Parathyroid adenoma (tissue), 2 donors: Measurements from ENCODE around the gene KLF6.

ENCODE experiments used
- H2AFZ ChIP-seq: fragments of 300-600 bp; sonication (generic); one replicate; pipeline ENCODE4 v1.7.0; 2017; ENCODE audit warnings: antibody characterized with exemption, mild to moderate bottlenecking
- H3K27ac ChIP-seq: fragments of 300-600 bp; sonication (generic); one replicate; pipeline ENCODE4 v1.7.0; 2017
- H3K27me3 ChIP-seq: fragments of 300-600 bp; sonication (generic); one replicate; pipeline ENCODE4 v1.7.0; 2017; ENCODE audit warnings: low read length; ENCODE audit not compliant: control insufficient read depth, insufficient read depth
- H3K36me3 ChIP-seq: fragments of 300-600 bp; sonication (generic); one replicate; pipeline ENCODE4 v1.7.0; 2017; ENCODE audit warnings: low read length; ENCODE audit not compliant: control insufficient read depth, insufficient read depth
- H3K4me1 ChIP-seq: fragments of 300-600 bp; sonication (generic); one replicate; pipeline ENCODE4 v1.7.0; 2017; ENCODE audit warnings: control low read depth
- H3K4me2 ChIP-seq: fragments of 300-600 bp; sonication (generic); one replicate; pipeline ENCODE4 v1.7.0; 2017; ENCODE audit warnings: low read length
- H3K4me3 ChIP-seq: fragments of 300-600 bp; sonication (generic); one replicate; pipeline ENCODE4 v1.7.0; 2017; ENCODE audit warnings: low read depth, low read length
- H3K79me2 ChIP-seq: fragments of 300-600 bp; sonication (generic); one replicate; pipeline ENCODE4 v1.7.0; 2017; ENCODE audit warnings: control low read depth
- H3K9ac ChIP-seq: fragments of 300-600 bp; sonication (generic); one replicate; pipeline ENCODE4 v1.7.0; 2017; ENCODE audit warnings: mild to moderate bottlenecking
- H3K9me3 ChIP-seq: fragments of 300-600 bp; sonication (generic); one replicate; pipeline ENCODE4 v1.7.0; 2017; ENCODE audit warnings: low read length; ENCODE audit not compliant: control insufficient read depth
- TF ChIP-seq, protein P1 (sequence below): fragments of 300-600 bp; sonication (generic); IDR thresholded peaks from one replicate; pipeline ENCODE4 v1.7.0; 2017; ENCODE audit warnings: antibody characterized with exemption, mild to moderate bottlenecking
- donor health status: primary hyperparathyroidism.

Gene KLF6

DNA sequence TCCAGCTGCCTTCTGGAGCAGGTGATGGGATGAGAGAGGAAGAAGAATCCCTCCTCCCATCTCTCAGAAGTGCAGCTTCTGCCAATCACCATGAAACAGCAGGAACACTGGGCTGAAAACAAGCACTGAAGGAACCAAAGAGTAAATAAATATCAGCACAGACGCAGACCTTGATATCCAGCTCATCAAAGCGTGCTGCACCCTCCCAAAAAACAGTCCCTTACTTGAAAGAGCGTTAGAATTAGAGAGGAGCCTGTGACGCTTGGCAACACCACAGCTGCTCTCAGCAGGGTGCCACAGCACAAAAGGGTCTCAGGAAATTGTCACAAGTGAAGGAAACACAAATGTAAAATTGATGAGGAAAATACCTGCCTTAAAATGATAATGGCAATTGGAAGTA lies 39.5 kb downstream of the KLF6 start:
- Histone ChIP-seq H3K4me2 (no peak overlapping the region), H3K27ac (no peak overlapping the region), H3K9me3 (no peaks in the 10 kb centered on the region), H3K27me3 (no peaks in the 10 kb centered on the region), H3K9ac (no peak overlapping the region), H3K79me2 (no peaks in the 10 kb centered on the region), H2AFZ (no peak overlapping the region), H3K4me3 (no peak overlapping the region), H3K36me3 (no peaks in the 10 kb centered on the region), H3K4me1 (no peaks in the 10 kb centered on the region)
- TF ChIP-seq, protein P1, sequence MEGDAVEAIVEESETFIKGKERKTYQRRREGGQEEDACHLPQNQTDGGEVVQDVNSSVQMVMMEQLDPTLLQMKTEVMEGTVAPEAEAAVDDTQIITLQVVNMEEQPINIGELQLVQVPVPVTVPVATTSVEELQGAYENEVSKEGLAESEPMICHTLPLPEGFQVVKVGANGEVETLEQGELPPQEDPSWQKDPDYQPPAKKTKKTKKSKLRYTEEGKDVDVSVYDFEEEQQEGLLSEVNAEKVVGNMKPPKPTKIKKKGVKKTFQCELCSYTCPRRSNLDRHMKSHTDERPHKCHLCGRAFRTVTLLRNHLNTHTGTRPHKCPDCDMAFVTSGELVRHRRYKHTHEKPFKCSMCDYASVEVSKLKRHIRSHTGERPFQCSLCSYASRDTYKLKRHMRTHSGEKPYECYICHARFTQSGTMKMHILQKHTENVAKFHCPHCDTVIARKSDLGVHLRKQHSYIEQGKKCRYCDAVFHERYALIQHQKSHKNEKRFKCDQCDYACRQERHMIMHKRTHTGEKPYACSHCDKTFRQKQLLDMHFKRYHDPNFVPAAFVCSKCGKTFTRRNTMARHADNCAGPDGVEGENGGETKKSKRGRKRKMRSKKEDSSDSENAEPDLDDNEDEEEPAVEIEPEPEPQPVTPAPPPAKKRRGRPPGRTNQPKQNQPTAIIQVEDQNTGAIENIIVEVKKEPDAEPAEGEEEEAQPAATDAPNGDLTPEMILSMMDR, result no peak

DNA sequence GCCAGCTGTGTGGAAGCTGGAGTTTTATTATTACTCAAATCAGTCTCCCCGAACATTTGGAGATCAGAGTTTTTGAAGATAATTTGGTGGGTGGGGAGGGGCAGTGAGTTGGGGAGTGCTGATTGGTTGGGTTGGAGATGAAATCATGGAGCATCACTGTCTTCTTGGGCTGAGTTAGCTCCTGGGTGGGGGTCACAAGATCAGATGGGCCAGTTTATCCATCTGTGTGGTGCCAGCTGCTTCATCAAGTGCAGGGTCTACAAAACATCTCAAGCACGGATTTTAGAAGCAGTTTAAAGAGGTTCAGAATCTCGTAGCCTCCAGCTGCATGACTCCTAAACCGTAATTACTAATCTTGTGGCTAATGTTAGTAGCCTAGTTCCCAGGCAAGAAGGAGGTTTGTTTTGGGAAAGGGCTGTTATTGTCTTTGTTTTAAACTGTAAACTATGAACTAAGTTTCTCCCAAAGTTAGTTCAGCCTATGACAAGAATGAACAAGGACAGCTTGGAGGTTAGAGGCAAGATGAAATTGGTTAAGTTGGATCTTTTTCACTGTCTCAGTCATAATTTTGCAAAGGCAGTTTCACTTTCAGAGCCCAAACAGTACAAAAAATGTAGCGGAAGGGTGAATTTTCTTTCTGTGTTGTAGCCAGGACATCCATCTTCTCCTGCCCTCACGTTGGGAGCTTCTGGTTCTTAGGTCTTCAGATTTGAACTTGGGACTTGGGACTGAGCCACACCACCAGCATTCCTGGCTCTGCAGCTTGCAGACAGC lies 43.1 kb downstream of the KLF6 start:
- no peaks in the 10 kb centered on the region for H3K4me1 ChIP-seq
- no peaks in the 10 kb centered on the region for H3K79me2 ChIP-seq
- H3K27ac ChIP-seq, result no peak overlapping the region
- no peak overlapping the region for H3K4me3 ChIP-seq
- H3K9ac ChIP-seq, result no peak overlapping the region
- no peaks in the 10 kb centered on the region for H3K9me3 ChIP-seq
- TF ChIP-seq, protein P1, result no peak
- H3K4me2 ChIP-seq, result no peak overlapping the region
- no peak overlapping the region for H2AFZ ChIP-seq
- H3K27me3 ChIP-seq, result no peaks in the 10 kb centered on the region
- H3K36me3 ChIP-seq, result no peaks in the 10 kb centered on the region

DNA sequence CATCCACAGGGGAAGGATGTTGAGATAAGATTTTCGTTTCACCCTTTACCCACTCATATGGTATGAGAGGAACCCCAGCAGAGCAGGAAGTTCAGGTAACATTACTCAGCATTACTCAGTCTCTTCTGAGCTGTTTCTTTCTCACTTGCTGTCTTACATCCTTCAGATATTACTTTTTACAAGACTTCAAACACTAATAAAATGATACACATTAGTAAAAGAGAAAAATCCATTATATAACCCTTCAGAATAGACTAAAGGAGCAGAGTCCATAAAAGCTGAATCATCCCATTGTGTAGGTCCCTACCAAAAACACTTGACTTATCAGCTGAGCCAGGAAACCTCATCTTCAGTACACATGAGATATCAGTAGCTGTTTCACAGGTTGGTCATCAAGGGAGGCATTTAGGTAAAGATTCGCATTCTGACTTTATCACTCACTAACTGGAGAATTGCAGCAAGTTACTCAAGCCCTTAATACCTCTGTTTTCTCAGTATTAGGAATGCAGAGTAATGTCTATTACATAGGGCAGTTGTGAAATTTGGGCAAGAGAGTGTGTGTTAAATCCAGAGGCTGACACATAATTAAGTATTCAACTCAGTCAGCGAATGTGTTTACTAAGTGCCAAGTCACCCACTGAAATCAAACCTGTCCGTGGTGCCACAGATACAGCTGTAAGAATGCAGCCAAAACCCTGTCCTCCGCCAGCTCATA lies 44.7 kb downstream of the KLF6 start:
- Histone ChIP-seq H3K27ac (no peak overlapping the region), H2AFZ (no peak overlapping the region), H3K4me1 (no peaks in the 10 kb centered on the region), H3K27me3 (no peaks in the 10 kb centered on the region), H3K9ac (no peak overlapping the region), H3K4me2 (no peak overlapping the region), H3K4me3 (no peak overlapping the region), H3K36me3 (no peaks in the 10 kb centered on the region), H3K79me2 (no peaks in the 10 kb centered on the region), H3K9me3 (no peaks in the 10 kb centered on the region)
- TF ChIP-seq, protein P1, result no peak

DNA sequence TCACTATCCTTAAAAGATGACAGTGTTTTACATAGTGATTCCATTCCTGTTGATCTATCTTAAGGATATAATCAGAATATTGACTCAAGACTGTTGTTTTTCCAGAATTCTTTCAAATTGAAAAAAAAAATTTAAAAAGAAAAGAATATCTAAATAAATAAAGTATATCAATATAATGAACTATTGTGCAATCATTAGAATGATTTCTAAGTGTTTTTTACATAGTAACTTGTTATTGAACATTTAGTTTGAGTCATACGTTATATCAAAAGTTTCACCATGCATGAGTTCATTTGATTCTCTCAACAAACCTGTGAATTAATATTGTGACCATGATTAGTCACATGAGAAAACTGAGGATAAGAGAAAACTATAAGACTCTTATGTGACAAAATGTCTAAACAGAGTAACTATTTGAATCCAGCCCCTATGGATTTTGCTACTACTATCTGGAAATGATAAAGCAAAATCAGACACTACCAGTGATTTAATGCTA lies 46.1 kb downstream of the KLF6 start:
- Histone ChIP-seq H3K9me3 (no peaks in the 10 kb centered on the region), H3K4me3 (no peak overlapping the region), H3K4me2 (no peak overlapping the region), H3K9ac (no peak overlapping the region), H3K27me3 (no peaks in the 10 kb centered on the region), H3K36me3 (no peaks in the 10 kb centered on the region), H3K27ac (no peak overlapping the region), H3K79me2 (no peaks in the 10 kb centered on the region), H2AFZ (no peak overlapping the region), H3K4me1 (no peaks in the 10 kb centered on the region)
- TF ChIP-seq, protein P1, result no peak
